ENCODE data around the gene RABEP1. TPM values are rescaled to one million over a fixed set of nuclear protein-coding genes. Genes with fewer than 3 reads are reported as not detected.

Gene RABEP1
- total and polyA plus RNA-seq, 3 experiments from 2014 or later: 44.4 to 64.0 (median 60.9) TPM

DNA sequence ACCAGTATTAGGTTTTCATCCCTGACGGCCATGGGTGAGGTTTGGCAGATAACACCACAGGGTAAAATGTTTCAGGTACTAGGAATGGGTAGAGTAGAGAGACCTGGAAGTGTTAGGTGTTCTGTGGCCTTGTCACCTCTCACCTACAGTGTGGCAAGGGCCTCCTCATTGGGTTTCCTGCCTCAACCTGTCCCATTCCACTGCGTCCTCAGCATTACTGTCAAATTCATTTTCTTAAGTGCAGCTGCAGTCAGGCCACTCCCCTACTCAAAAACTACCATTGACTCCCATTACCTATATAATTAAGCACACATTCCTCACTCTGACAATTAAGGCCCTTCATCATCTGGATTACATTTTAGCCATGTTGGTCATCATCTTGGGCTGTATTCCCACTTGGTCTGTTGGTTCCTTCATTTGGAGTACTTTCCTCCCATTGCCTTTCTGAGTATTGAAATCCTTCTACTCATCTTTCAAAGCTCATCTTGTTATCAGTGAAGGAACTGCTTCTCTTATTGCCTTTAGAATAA is 72.9 kb downstream of the RABEP1 start:
- peak overlapping the region in 2 of 8 donors; percentile 26 to 77 for H3K27ac Mint-ChIP-seq
- no peaks in the 10 kb centered on the region for H3K4me1 ChIP-seq (ENCODE audit: insufficient read depth, low read length)
- ChIA-PET CTCF (no interaction called here), POLR2A (no interaction called here)
- no peaks in the 10 kb centered on the region for H3K27me3 ChIP-seq (ENCODE audit: insufficient read depth, low read length, poor library complexity, severe bottlenecking)
- H3K9me3 ChIP-seq (ENCODE audit: low read length): no peaks in the 10 kb centered on the region
- H3K4me3 ChIP-seq (ENCODE audit: low read length): no peak overlapping the region
- H3K36me3 ChIP-seq (ENCODE audit: insufficient read depth, low read length): peaks cover 20% of the 10 kb centered on the region
- no peak for DNase-seq
- H3K27ac ChIP-seq (ENCODE audit: low read depth, low read length): no peak overlapping the region
- H3K4me3 Mint-ChIP-seq: no peak overlapping the region
- no peaks in the 10 kb centered on the region for H3K27me3 Mint-ChIP-seq
- no peaks in the 10 kb centered on the region for H3K9me3 Mint-ChIP-seq
- H3K4me1 Mint-ChIP-seq: no peaks in the 10 kb centered on the region
- peaks cover 0 to 83% (median 14%) of the 10 kb centered on the region in 3 donors for H3K36me3 Mint-ChIP-seq

DNA sequence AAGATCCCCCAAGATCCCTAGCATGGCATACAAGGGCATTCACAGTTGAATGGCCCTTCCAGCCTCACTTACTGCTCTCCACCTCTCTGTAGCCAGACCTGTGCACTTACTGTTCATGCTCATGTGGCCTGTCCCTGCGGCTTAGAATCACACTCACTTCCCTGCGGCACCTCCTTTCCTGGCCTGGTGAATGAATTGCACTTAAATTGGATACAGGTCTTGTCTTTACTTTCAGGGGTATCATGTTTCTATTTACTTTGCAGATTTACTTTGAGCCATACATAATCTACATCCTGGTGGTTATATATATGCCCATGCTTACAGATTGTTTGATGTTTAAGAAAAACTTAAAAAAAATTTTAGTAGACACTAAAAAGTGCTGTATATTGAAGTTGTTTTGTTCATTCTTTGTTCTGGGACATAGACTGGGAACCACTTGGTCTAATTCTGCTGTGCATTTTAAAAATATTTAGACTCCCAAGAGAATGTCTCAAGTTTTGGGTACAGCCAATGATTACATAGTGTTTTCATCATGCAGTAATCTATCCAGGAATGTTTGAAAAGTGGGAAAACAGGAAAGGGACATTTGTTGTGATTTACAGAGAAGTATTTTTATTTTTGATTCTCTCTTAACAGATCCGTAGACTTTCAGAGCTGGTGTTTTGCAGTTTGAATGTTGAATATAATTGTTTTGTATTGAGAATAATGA is 73.5 kb downstream of the RABEP1 start:
- Mint-ChIP-seq H3K9me3 (no peaks in the 10 kb centered on the region), H3K27ac (peak overlapping the region in 2 of 8 donors; percentile 26 to 77), H3K4me1 (no peaks in the 10 kb centered on the region), H3K27me3 (no peaks in the 10 kb centered on the region), H3K4me3 (no peak overlapping the region), H3K36me3 (peaks cover 2 to 83% (median 16%) of the 10 kb centered on the region in 3 donors)
- Histone ChIP-seq H3K27ac (ENCODE audit: low read depth, low read length) (no peak overlapping the region), H3K27me3 (ENCODE audit: insufficient read depth, low read length, poor library complexity, severe bottlenecking) (no peaks in the 10 kb centered on the region), H3K9me3 (ENCODE audit: low read length) (no peaks in the 10 kb centered on the region), H3K36me3 (ENCODE audit: insufficient read depth, low read length) (peaks cover 21% of the 10 kb centered on the region), H3K4me3 (ENCODE audit: low read length) (no peak overlapping the region), H3K4me1 (ENCODE audit: insufficient read depth, low read length) (no peaks in the 10 kb centered on the region)
- CTCF ChIA-PET: no interaction called here
- DNase-seq: no peak
- POLR2A ChIA-PET: no interaction called here

DNA sequence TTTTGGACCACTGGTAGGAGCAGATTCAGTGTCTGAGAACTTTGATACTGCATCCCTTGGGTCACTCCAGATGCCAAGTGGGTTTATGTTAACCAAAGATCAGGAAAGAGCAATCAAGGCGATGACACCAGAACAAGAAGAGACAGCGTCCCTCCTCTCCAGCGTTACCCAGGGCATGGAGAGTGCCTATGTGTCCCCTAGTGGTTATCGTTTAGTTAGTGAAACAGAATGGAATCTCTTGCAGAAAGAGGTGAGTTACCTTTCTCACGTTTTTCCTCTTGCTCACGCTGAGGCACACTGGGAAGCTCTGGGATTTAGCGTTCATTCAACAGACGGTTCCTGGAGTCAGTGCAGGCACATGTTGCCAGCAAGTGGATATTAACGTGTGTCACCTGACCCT is 79.3 kb downstream of the RABEP1 start:
- Mint-ChIP-seq H3K27me3 (no peaks in the 10 kb centered on the region), H3K9me3 (no peaks in the 10 kb centered on the region), H3K36me3 (peaks cover 5 to 85% (median 18%) of the 10 kb centered on the region in 3 donors), H3K27ac (peak overlapping the region in 1 of 8 donors; percentile 32), H3K4me3 (no peak overlapping the region), H3K4me1 (no peaks in the 10 kb centered on the region)
- ChIA-PET CTCF (no interaction called here), POLR2A (no interaction called here)
- no peaks in the 10 kb centered on the region for H3K27me3 ChIP-seq (ENCODE audit: insufficient read depth, low read length, poor library complexity, severe bottlenecking)
- no peak overlapping the region for H3K4me3 ChIP-seq (ENCODE audit: low read length)
- H3K36me3 ChIP-seq (ENCODE audit: insufficient read depth, low read length): peaks cover 35% of the 10 kb centered on the region
- DNase-seq: no peak
- no peaks in the 10 kb centered on the region for H3K4me1 ChIP-seq (ENCODE audit: insufficient read depth, low read length)
- H3K27ac ChIP-seq (ENCODE audit: low read depth, low read length): no peak overlapping the region
- H3K9me3 ChIP-seq (ENCODE audit: low read length): no peaks in the 10 kb centered on the region

DNA sequence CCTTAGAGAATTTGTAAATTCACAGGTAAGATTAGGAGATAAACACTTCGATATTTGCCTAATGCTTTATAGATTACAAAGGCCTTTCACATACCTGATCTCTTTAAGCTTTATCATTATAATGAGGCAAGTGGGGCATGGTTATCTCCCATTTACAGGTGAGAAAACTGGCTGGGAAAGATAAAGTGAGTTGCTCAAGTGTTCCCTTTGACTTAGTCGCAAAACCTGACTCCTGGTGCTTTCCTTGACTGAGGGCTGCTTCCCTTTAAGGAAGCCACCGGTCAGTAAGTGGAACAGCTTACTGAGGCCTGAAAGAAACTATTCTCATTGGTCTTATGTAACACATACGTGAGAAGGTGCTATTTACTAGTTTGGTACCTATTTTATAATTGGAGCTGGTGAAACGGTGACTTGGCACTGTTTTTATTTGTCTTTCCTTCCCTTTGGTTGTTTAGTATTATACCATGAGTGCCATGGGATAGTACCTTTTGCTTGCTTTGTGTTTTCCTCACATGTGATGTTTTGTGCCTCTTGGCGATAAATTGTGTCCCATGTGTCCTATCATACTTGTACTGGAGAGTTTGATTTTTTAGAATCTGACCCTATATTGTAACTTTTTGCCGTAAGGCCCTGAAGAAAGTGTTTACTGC is 80.2 kb downstream of the RABEP1 start:
- no peaks in the 10 kb centered on the region for H3K4me1 ChIP-seq (ENCODE audit: insufficient read depth, low read length)
- no peak overlapping the region for H3K4me3 ChIP-seq (ENCODE audit: low read length)
- H3K27me3 ChIP-seq (ENCODE audit: insufficient read depth, low read length, poor library complexity, severe bottlenecking): no peaks in the 10 kb centered on the region
- CTCF ChIA-PET: no interaction called here
- no peaks in the 10 kb centered on the region for H3K27me3 Mint-ChIP-seq
- DNase-seq: no peak
- no peak overlapping the region for H3K4me3 Mint-ChIP-seq
- H3K27ac Mint-ChIP-seq: peak overlapping the region in 2 of 8 donors; percentile 26 to 83
- no peaks in the 10 kb centered on the region for H3K9me3 ChIP-seq (ENCODE audit: low read length)
- H3K4me1 Mint-ChIP-seq: no peaks in the 10 kb centered on the region
- POLR2A ChIA-PET: no interaction called here
- peaks cover 5 to 82% (median 18%) of the 10 kb centered on the region in 3 donors for H3K36me3 Mint-ChIP-seq
- H3K36me3 ChIP-seq (ENCODE audit: insufficient read depth, low read length): peaks cover 34% of the 10 kb centered on the region
- H3K27ac ChIP-seq (ENCODE audit: low read depth, low read length): no peak overlapping the region
- H3K9me3 Mint-ChIP-seq: no peaks in the 10 kb centered on the region

DNA sequence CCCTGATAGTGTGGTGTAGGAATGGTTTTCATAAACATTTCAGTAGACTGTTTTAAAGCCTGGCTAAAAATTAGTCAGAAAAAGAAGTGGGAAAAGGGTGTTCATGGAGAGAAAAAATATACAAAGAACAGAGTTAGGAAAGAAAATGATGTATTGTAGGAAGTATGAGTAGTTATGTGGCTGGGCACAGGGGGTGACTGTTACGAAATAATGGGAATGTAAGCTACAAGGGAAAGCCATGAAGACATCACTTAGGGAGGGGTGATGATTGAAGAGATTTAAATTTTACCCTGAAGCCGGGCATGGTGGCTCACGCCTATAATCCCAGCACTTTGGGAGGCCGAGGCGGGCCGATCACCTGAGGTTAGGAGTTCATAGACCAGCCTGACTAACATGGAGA is 82.1 kb downstream of the RABEP1 start:
- Mint-ChIP-seq H3K27ac (peak overlapping the region in 3 of 8 donors; percentile 9 to 43 (median 12)), H3K36me3 (peaks cover 9 to 82% (median 17%) of the 10 kb centered on the region in 3 donors), H3K4me3 (no peak overlapping the region), H3K27me3 (no peaks in the 10 kb centered on the region), H3K4me1 (no peaks in the 10 kb centered on the region), H3K9me3 (no peaks in the 10 kb centered on the region)
- Histone ChIP-seq H3K4me3 (ENCODE audit: low read length) (no peak overlapping the region), H3K4me1 (ENCODE audit: insufficient read depth, low read length) (no peaks in the 10 kb centered on the region), H3K27me3 (ENCODE audit: insufficient read depth, low read length, poor library complexity, severe bottlenecking) (no peaks in the 10 kb centered on the region), H3K27ac (ENCODE audit: low read depth, low read length) (no peak overlapping the region), H3K36me3 (ENCODE audit: insufficient read depth, low read length) (peaks cover 31% of the 10 kb centered on the region), H3K9me3 (ENCODE audit: low read length) (no peaks in the 10 kb centered on the region)
- POLR2A ChIA-PET: interaction anchor here (1.1 kb wide), 1 partner anchor 172 kb away, joined by 3 read pairs; no protein-coding TSS in a partner anchor
- CTCF ChIA-PET: no interaction called here
- no peak for DNase-seq

DNA sequence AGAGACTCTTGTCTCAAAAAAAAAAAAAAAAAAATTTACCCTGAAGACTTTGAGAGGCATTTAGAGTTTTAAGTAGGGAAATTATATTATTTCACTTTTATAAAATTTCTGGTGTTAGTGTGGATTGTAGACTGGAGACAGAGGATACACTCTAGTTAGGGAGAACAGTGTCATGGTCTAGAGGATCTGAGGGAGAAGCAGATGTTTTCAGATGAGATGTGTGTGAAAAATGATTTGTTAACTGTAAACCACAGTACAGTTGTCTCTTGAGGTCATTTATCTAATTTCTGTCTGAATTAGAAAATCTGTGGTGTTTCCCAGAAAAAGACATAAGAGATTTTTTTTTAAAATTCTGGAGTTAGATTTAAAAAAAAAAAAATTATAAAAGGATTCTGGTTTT is 82.6 kb downstream of the RABEP1 start:
- CTCF ChIA-PET: no interaction called here
- H3K4me1 Mint-ChIP-seq: no peaks in the 10 kb centered on the region

DNA sequence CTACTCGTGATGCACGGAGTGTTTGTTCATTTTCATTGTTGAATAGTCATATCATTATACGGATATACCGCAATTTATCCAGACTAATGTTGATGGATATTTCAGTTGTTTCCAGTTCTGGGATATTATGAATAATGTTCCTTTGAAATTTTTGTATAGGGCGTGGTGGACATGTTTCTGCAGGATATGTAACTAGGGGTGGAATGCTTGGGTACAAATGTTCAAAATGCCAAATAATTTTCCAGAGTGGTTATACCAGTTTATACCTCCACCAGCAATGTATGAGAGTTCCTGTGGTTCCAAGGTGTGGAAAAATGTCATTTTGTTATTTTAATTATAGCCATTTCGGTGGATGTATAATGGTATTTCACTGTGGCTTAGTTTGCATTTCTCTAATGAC is 83.7 kb downstream of the RABEP1 start:
- peaks cover 33% of the 10 kb centered on the region for H3K36me3 ChIP-seq (ENCODE audit: insufficient read depth, low read length)
- H3K27me3 ChIP-seq (ENCODE audit: insufficient read depth, low read length, poor library complexity, severe bottlenecking): no peaks in the 10 kb centered on the region
- H3K9me3 ChIP-seq (ENCODE audit: low read length): no peaks in the 10 kb centered on the region
- no peak overlapping the region for H3K4me3 ChIP-seq (ENCODE audit: low read length)
- Mint-ChIP-seq H3K27me3 (no peaks in the 10 kb centered on the region), H3K4me3 (no peak overlapping the region), H3K9me3 (no peaks in the 10 kb centered on the region), H3K4me1 (no peaks in the 10 kb centered on the region), H3K36me3 (peaks cover 7 to 83% (median 18%) of the 10 kb centered on the region in 3 donors), H3K27ac (peak overlapping the region in 2 of 8 donors; percentile 14 to 18)
- no peak for DNase-seq
- POLR2A ChIA-PET: no interaction called here
- no peaks in the 10 kb centered on the region for H3K4me1 ChIP-seq (ENCODE audit: insufficient read depth, low read length)
- no peak overlapping the region for H3K27ac ChIP-seq (ENCODE audit: low read depth, low read length)
- CTCF ChIA-PET: no interaction called here

More for the DNA sequence above, 82.6 kb downstream of the RABEP1 start:
- no peaks in the 10 kb centered on the region for H3K4me1 ChIP-seq (ENCODE audit: insufficient read depth, low read length)
- POLR2A ChIA-PET: no interaction called here
- no peaks in the 10 kb centered on the region for H3K9me3 ChIP-seq (ENCODE audit: low read length)
- Mint-ChIP-seq H3K27ac (peak overlapping the region in 2 of 8 donors; percentile 22 to 70), H3K9me3 (no peaks in the 10 kb centered on the region), H3K27me3 (no peaks in the 10 kb centered on the region), H3K36me3 (peaks cover 9 to 82% (median 17%) of the 10 kb centered on the region in 3 donors), H3K4me3 (no peak overlapping the region)
- no peaks in the 10 kb centered on the region for H3K27me3 ChIP-seq (ENCODE audit: insufficient read depth, low read length, poor library complexity, severe bottlenecking)
- H3K36me3 ChIP-seq (ENCODE audit: insufficient read depth, low read length): peaks cover 31% of the 10 kb centered on the region
- H3K27ac ChIP-seq (ENCODE audit: low read depth, low read length): no peak overlapping the region
- no peak for DNase-seq
- no peak overlapping the region for H3K4me3 ChIP-seq (ENCODE audit: low read length)

DNA sequence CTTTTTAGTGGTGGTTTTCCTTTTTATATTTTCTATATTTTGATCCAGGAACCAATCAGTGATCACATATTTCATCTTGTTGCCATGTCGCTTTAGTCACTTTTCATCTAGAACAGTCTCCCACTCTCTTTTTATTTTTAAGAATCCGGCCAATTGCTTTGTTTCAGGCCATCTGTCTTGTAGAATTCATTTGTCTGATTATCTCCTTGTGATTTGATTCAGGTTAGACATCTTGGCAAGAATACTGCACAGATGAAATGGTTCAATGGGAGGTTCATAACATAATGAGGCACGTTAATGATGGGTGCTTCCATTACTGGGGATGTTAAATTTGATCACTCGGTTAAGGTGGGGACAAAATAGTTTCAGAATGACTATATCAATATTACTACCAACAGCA is 88.3 kb downstream of the RABEP1 start:
- H3K36me3 Mint-ChIP-seq: peaks cover 7 to 76% (median 20%) of the 10 kb centered on the region in 3 donors
- H3K9me3 ChIP-seq (ENCODE audit: low read length): no peaks in the 10 kb centered on the region
- no peaks in the 10 kb centered on the region for H3K27me3 ChIP-seq (ENCODE audit: insufficient read depth, low read length, poor library complexity, severe bottlenecking)
- no peak overlapping the region for H3K27ac ChIP-seq (ENCODE audit: low read depth, low read length)
- H3K4me1 Mint-ChIP-seq: no peaks in the 10 kb centered on the region
- no peak overlapping the region for H3K4me3 ChIP-seq (ENCODE audit: low read length)
- POLR2A ChIA-PET: no interaction called here
- no peaks in the 10 kb centered on the region for H3K27me3 Mint-ChIP-seq
- H3K27ac Mint-ChIP-seq: no peak overlapping the region
- peaks cover 17% of the 10 kb centered on the region for H3K36me3 ChIP-seq (ENCODE audit: insufficient read depth, low read length)
- H3K4me3 Mint-ChIP-seq: no peak overlapping the region
- DNase-seq: no peak
- H3K9me3 Mint-ChIP-seq: no peaks in the 10 kb centered on the region
- no peaks in the 10 kb centered on the region for H3K4me1 ChIP-seq (ENCODE audit: insufficient read depth, low read length)
- CTCF ChIA-PET: no interaction called here
